ENCODE measurements around the gene MARCO. TPM values are rescaled to one million over a fixed set of nuclear protein-coding genes. Genes with fewer than 3 reads are reported as not detected.

Gene MARCO
- total and polyA plus RNA-seq, 8 donors, result 0.45 to 16.3 (median 2.0) TPM; not detected in 1

DNA sequence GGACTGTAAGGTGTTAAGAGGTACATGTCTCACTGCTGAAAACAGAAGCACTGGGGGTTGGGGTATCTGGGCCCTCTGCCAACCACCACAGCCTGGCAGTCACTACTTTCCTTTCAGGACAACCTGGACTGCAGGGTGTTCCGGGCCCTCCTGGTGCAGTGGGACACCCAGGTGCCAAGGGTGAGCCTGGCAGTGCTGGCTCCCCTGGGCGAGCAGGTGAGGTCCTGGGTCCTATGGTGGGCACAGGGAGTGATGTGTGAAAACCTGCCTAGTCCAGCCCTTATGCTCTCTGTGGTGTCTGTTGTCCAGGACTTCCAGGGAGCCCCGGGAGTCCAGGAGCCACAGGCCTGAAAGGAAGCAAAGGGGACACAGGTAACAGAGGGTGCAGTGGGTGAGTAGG, 40.0 kb downstream of the MARCO start:
- TF ChIP-seq, protein P1, sequence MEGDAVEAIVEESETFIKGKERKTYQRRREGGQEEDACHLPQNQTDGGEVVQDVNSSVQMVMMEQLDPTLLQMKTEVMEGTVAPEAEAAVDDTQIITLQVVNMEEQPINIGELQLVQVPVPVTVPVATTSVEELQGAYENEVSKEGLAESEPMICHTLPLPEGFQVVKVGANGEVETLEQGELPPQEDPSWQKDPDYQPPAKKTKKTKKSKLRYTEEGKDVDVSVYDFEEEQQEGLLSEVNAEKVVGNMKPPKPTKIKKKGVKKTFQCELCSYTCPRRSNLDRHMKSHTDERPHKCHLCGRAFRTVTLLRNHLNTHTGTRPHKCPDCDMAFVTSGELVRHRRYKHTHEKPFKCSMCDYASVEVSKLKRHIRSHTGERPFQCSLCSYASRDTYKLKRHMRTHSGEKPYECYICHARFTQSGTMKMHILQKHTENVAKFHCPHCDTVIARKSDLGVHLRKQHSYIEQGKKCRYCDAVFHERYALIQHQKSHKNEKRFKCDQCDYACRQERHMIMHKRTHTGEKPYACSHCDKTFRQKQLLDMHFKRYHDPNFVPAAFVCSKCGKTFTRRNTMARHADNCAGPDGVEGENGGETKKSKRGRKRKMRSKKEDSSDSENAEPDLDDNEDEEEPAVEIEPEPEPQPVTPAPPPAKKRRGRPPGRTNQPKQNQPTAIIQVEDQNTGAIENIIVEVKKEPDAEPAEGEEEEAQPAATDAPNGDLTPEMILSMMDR (IDR thresholded peaks at IDR 0.05), result no peak
- no peak for TF ChIP-seq EP300 (IDR thresholded peaks at IDR 0.05)
- H3K9me3 ChIP-seq, result peaks cover 0 to 4% (median under 1%) of the 10 kb centered on the region in 4 donors
- H3K4me3 ChIP-seq, result no peak overlapping the region
- peaks cover 0 to 39% (median 0%) of the 10 kb centered on the region in 3 donors for H3K27me3 ChIP-seq
- H3K36me3 ChIP-seq, result no peaks in the 10 kb centered on the region
- intact Hi-C loops (cut with DNase I; ENCODE audit: low total_unique reads), result no loop called here
- no peak overlapping the region for H3K27ac ChIP-seq
- DNase-seq, result no peak
- WGBS, 5 donors, result 60 to 76% (median 67%) methylated on average over 3 of the region's 3 CpGs
- H3K4me1 ChIP-seq, result no peaks in the 10 kb centered on the region

DNA sequence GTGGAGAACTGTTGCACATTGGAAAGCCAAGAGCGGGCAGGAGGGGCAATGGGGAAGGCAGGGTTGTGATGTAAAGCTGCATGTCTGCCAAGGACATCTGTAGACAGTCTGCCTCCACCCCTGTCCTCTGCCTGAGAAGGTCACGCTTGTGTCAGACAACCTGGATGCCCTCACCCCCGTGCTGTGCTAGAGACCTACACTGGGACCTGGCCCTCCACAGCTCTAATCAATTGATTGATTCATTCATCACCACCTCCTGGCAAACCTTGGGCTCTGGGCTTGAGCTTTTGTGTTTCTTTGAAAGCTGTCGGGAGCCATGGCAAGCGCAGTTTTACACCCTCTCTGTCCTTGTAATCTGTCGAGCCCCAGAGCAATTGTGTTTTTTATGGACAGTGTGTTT, 41.1 kb downstream of the MARCO start:
- intact Hi-C loops (cut with DNase I; ENCODE audit: low total_unique reads), result no loop called here
- no peak for DNase-seq

DNA sequence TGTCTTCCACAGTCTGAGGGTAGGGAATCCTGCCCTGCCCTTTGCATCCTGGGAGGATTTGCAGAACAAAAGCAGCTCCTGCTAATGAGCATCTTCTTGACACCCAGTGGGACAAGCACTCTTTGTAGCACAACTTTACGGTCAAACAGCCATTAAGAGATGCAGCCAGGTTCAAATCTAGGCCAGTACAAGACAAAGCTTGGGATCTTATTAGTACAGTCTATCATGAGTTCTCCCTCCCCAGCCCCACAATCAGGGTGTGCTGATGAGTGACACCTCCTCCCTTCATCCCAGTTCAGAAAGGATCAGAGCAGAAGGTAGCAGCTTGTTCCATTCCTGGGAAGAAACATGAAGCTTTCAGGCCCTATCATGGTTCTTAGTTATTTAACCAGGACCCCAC, 41.9 kb downstream of the MARCO start:
- Histone ChIP-seq H3K4me3 (no peak overlapping the region), H3K36me3 (no peaks in the 10 kb centered on the region), H3K27me3 (peaks cover 0 to 31% (median 0%) of the 10 kb centered on the region in 3 donors), H3K4me1 (no peaks in the 10 kb centered on the region), H3K9me3 (no peaks in the 10 kb centered on the region), H3K27ac (no peak overlapping the region)
- TF ChIP-seq, protein P1 (IDR thresholded peaks at IDR 0.05), result no peak
- no peak for TF ChIP-seq POLR2AphosphoS5 (IDR thresholded peaks at IDR 0.05)
- TF ChIP-seq POLR2A (IDR thresholded peaks at IDR 0.05), result no peak
- no peak for TF ChIP-seq EP300 (IDR thresholded peaks at IDR 0.05)
- WGBS, 5 donors, result 71 to 100% (median 81%) methylated on average over 1 of the region's 1 CpG
- DNase-seq, result no peak
- intact Hi-C loops (cut with DNase I; ENCODE audit: low total_unique reads), result no loop called here

More for the DNA sequence above, 41.1 kb downstream of the MARCO start:
- peaks cover 0 to 30% (median 0%) of the 10 kb centered on the region in 3 donors for H3K27me3 ChIP-seq
- H3K4me3 ChIP-seq, result no peak overlapping the region
- H3K36me3 ChIP-seq, result no peaks in the 10 kb centered on the region
- TF ChIP-seq EP300 (IDR thresholded peaks at IDR 0.05) (no peak), POLR2A (IDR thresholded peaks at IDR 0.05) (no peak), POLR2AphosphoS5 (IDR thresholded peaks at IDR 0.05) (no peak)
- TF ChIP-seq, protein P1 (IDR thresholded peaks at IDR 0.05), result no peak
- H3K9me3 ChIP-seq, result no peaks in the 10 kb centered on the region
- H3K4me1 ChIP-seq, result no peaks in the 10 kb centered on the region
- 62 to 75% (median 74%) methylated on average over 4 to 6 of the region's 6 CpGs for WGBS, 5 donors
- no peak overlapping the region for H3K27ac ChIP-seq

DNA sequence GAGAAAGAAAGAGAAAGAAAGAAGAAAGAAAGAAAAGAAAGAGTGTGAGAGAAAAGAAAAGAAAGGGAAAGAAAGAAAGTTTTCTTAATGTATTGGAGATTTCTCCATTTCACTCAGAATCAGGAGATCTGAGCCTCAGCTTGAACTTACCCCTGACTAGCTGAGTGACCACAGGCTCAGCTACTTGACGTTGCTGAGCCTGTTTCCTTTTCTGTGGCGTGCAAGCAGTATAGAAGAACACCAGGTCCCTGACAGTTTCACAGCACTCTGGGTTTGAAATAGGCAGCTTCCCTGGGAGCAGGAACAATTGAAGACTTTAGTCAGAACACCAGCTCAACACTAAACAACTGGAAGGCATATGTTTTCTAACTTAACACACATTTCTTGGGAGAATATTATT, 44.7 kb downstream of the MARCO start:
- DNase-seq, result no peak
- 9 to 33% (median 19%) methylated on average over 2 of the region's 2 CpGs for WGBS, 5 donors
- H3K36me3 ChIP-seq, result no peaks in the 10 kb centered on the region
- no peak overlapping the region for H3K27ac ChIP-seq
- H3K4me3 ChIP-seq, result no peak overlapping the region
- intact Hi-C loops (cut with DNase I; ENCODE audit: low total_unique reads), result no loop called here
- H3K4me1 ChIP-seq, result no peaks in the 10 kb centered on the region
- peaks cover 0 to 33% (median 0%) of the 10 kb centered on the region in 3 donors for H3K27me3 ChIP-seq
- no peak for TF ChIP-seq POLR2AphosphoS5 (IDR thresholded peaks at IDR 0.05)
- no peak for TF ChIP-seq EP300 (IDR thresholded peaks at IDR 0.05)
- TF ChIP-seq, protein P1 (IDR thresholded peaks at IDR 0.05), result no peak
- TF ChIP-seq POLR2A (IDR thresholded peaks at IDR 0.05), result no peak
- H3K9me3 ChIP-seq, result no peaks in the 10 kb centered on the region

Measured in stomach (tissue), 9 donors.